ENCODE data around the gene PCED1A.

The PCED1A gene

GRCh38 chr20:2804852-2805688 lies 35.4 kb downstream of the PCED1A start:
- DNase-seq (ENCODE audit: low spot score): no peak

GRCh38 chr20:2804041-2804828 lies 36.2 kb downstream of the PCED1A start:
- DNase-seq (ENCODE audit: low spot score): no peak

GRCh38 chr20:2801286-2801728 lies 39.1 kb downstream of the PCED1A start:
- DNase-seq (ENCODE audit: low spot score): no peak

GRCh38 chr20:2800521-2801285 lies 39.8 kb downstream of the PCED1A start, which contains the start of gene CPXM1:
CPXM1 (minus strand) TSS chr20:2800627; CDS start chr20:2800572, 55 bp downstream.
- DNase-seq (ENCODE audit: low spot score): peak; percentile 82

GRCh38 chr20:2799688-2800520 lies 40.6 kb downstream of the PCED1A start:
- peak; percentile 48 for DNase-seq (ENCODE audit: low spot score)

- DNase-seq (ENCODE audit: low spot score): no peak
Observed at GRCh38 chr20:2799271-2799670, 41.2 kb downstream of the PCED1A start.

GRCh38 chr20:2798814-2799213 lies 41.6 kb downstream of the PCED1A start:
- peak; percentile 48 for DNase-seq (ENCODE audit: low spot score)

- no peak for DNase-seq (ENCODE audit: low spot score)
Observed at GRCh38 chr20:2798095-2798805, 42.2 kb downstream of the PCED1A start.

GRCh38 chr20:2797136-2797983 lies 43.1 kb downstream of the PCED1A start:
- no peak for DNase-seq (ENCODE audit: low spot score)

- no peak for DNase-seq (ENCODE audit: low spot score)
Observed at GRCh38 chr20:2796011-2796660, 44.3 kb downstream of the PCED1A start.

GRCh38 chr20:2795451-2795850 lies 45.0 kb downstream of the PCED1A start:
- no peak for DNase-seq (ENCODE audit: low spot score)

- no peak for DNase-seq (ENCODE audit: low spot score)
Observed at GRCh38 chr20:2794866-2795447, 45.5 kb downstream of the PCED1A start.

GRCh38 chr20:2794202-2794748 lies 46.2 kb downstream of the PCED1A start:
- DNase-seq (ENCODE audit: low spot score): no peak

- DNase-seq (ENCODE audit: low spot score): no peak
Observed at GRCh38 chr20:2793471-2793870, 47.0 kb downstream of the PCED1A start.
